Nucleus accumbens (tissue), 56 donors: ENCODE measurements around the gene CMC2.

Experiments
- DNase-seq, 56 donors: peaks; one replicate each; lab custom pipeline; 2025; lab: John Stamatoyannopoulos, UW

Gene CMC2

GRCh38 chr16:80938004-80938878 lies 68.4 kb downstream of the CMC2 start:
- DNase-seq, result peak in 1 of 56 donors; percentile 36

GRCh38 chr16:80936410-80936809 lies 70.3 kb downstream of the CMC2 start:
- DNase-seq, result no peak

- no peak for DNase-seq
Observed at GRCh38 chr16:80935691-80936090, 71.0 kb downstream of the CMC2 start.

GRCh38 chr16:80932708-80933095 lies 74.0 kb downstream of the CMC2 start:
- DNase-seq, result peak in 5 of 56 donors; percentile 3 to 39 (median 19)

GRCh38 chr16:80931801-80932707 lies 74.6 kb downstream of the CMC2 start:
- DNase-seq, result peak in 53 of 56 donors; percentile 4 to 84 (median 58)

- peak in 31 of 56 donors; percentile 1 to 61 (median 10) for DNase-seq
Observed at GRCh38 chr16:80924372-80924978, 82.2 kb downstream of the CMC2 start.

GRCh38 chr16:80923356-80923755 lies 83.3 kb downstream of the CMC2 start:
- DNase-seq, result no peak
